Stomach (tissue), 4 donors: Measurements from ENCODE around the gene KANSL1.

ENCODE experiments used
- EP300 ChIP-seq: sonication (generic); formaldehyde crosslinking; IDR thresholded peaks from one replicate; pipeline ENCODE4 v1.6.1; 2017; ENCODE audit warnings: antibody characterized with exemption
- POLR2A ChIP-seq, 4 donors: fragments of 450-650 bp; IDR thresholded peaks; one replicate each; pipeline ENCODE4 v1.6.1; 2016; ENCODE audit warnings: antibody characterized with exemption in 4 of 4, control low read depth in 2 of 4, mild to moderate bottlenecking in 1 of 4, moderate library complexity in 1 of 4
- POLR2AphosphoS5 ChIP-seq, 3 donors: sonication (generic); formaldehyde crosslinking; IDR thresholded peaks; one replicate each; pipeline ENCODE4 v1.6.1; 2016; ENCODE audit warnings: antibody characterized with exemption in 3 of 3
- TF ChIP-seq, protein P1 (sequence below), 7 experiments: fragments of 450-650 bp in 4 of 7; fragments of 200-600 bp in 3 of 7; sonication (generic) in 3 of 7; IDR thresholded peaks; one replicate each; pipeline ENCODE4 v1.5.1; 2016 to 2019; ENCODE audit warnings: antibody characterized with exemption in 7 of 7, control low read depth in 2 of 7, mild to moderate bottlenecking in 1 of 7

DNA sequence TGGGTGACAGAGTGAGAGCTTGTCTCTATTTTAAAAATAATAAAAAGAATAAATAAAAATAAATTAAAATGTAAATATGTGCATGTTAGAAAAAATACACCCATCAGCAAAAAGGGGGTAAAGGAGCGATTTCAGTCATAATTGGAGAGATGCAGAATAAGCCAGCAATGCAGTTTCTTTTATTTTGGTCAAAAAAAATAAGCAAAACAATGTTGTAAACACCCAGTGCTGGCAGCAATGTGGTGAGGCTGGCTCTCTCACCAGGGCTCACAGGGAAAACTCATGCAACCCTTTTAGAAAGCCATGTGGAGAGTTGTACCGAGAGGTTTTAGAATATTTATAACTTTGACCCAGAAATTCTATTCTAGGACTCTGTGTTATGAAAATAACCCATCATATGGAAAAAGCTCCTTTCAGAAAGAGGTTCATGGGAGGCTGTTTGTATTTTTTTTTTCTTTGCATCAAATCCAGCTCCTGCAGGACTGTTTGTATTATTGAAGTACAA, 185.7 kb downstream of the KANSL1 start:
- TF ChIP-seq, protein P1, sequence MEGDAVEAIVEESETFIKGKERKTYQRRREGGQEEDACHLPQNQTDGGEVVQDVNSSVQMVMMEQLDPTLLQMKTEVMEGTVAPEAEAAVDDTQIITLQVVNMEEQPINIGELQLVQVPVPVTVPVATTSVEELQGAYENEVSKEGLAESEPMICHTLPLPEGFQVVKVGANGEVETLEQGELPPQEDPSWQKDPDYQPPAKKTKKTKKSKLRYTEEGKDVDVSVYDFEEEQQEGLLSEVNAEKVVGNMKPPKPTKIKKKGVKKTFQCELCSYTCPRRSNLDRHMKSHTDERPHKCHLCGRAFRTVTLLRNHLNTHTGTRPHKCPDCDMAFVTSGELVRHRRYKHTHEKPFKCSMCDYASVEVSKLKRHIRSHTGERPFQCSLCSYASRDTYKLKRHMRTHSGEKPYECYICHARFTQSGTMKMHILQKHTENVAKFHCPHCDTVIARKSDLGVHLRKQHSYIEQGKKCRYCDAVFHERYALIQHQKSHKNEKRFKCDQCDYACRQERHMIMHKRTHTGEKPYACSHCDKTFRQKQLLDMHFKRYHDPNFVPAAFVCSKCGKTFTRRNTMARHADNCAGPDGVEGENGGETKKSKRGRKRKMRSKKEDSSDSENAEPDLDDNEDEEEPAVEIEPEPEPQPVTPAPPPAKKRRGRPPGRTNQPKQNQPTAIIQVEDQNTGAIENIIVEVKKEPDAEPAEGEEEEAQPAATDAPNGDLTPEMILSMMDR (IDR thresholded peaks at IDR 0.05): no peak
- TF ChIP-seq POLR2A (IDR thresholded peaks at IDR 0.05) (no peak), EP300 (no peak), POLR2AphosphoS5 (IDR thresholded peaks at IDR 0.05) (no peak)
